Measurements from ENCODE around the gene TMEM132D.
A peak's percentile ranks its signal among the peaks of the same experiment; 100 is the strongest.
"Not testable (repeated sequence)": the region's sequence is repeated elsewhere in the genome, so short reads cannot be mapped to it uniquely, and the experiment has no call there.

TMEM132D gene

GRCh38 chr12:129200576-129200975 lies 703.2 kb downstream of the TMEM132D start:
- FAIRE-seq (no peak), DNase-seq (ENCODE audit: low spot score) (no peak)

- DNase-seq (ENCODE audit: low spot score) (no peak), FAIRE-seq (no peak)
Measured at GRCh38 chr12:129196927-129197326, 706.9 kb downstream of the TMEM132D start.

- no peak for DNase-seq (ENCODE audit: low spot score)
- FAIRE-seq: no peak
Measured at GRCh38 chr12:129195081-129195480, 708.7 kb downstream of the TMEM132D start.

- DNase-seq (ENCODE audit: low spot score): peak; percentile 26
- no peak for FAIRE-seq
Measured at GRCh38 chr12:129193263-129193871, 710.5 kb downstream of the TMEM132D start.

GRCh38 chr12:129190827-129191226 lies 713.0 kb downstream of the TMEM132D start:
- DNase-seq (ENCODE audit: low spot score) (no peak), FAIRE-seq (no peak)

- FAIRE-seq; DNase-seq (ENCODE audit: low spot score): not testable (repeated sequence)
Measured at GRCh38 chr12:129189879-129190278, 713.9 kb downstream of the TMEM132D start.

GRCh38 chr12:129186952-129187351 lies 716.9 kb downstream of the TMEM132D start:
- DNase-seq (ENCODE audit: low spot score) (no peak), FAIRE-seq (no peak)

- no peak for FAIRE-seq
- DNase-seq (ENCODE audit: low spot score): peak; percentile 13
Measured at GRCh38 chr12:129185855-129186254, 718.0 kb downstream of the TMEM132D start.

- FAIRE-seq (no peak), DNase-seq (ENCODE audit: low spot score) (no peak)
Measured at GRCh38 chr12:129184127-129184928, 719.5 kb downstream of the TMEM132D start.

- FAIRE-seq: no peak
- DNase-seq (ENCODE audit: low spot score): no peak
Measured at GRCh38 chr12:129179941-129180553, 723.8 kb downstream of the TMEM132D start.

GRCh38 chr12:129169928-129170327 lies 733.9 kb downstream of the TMEM132D start:
- no peak for FAIRE-seq
- DNase-seq (ENCODE audit: low spot score): no peak

GRCh38 chr12:129163861-129164260 lies 740.0 kb downstream of the TMEM132D start:
- no peak for FAIRE-seq

GRCh38 chr12:129163461-129163860 lies 740.4 kb downstream of the TMEM132D start:
- FAIRE-seq: no peak

More at GRCh38 chr12:129163861-129164260, 740.0 kb downstream of the TMEM132D start:
- DNase-seq (ENCODE audit: low spot score): no peak

GRCh38 chr12:129162805-129163204 lies 741.0 kb downstream of the TMEM132D start:
- FAIRE-seq: no peak
- no peak for DNase-seq (ENCODE audit: low spot score)

More at GRCh38 chr12:129163461-129163860, 740.4 kb downstream of the TMEM132D start:
- no peak for DNase-seq (ENCODE audit: low spot score)

- DNase-seq (ENCODE audit: low spot score) (no peak), FAIRE-seq (no peak)
Measured at GRCh38 chr12:129161511-129161910, 742.3 kb downstream of the TMEM132D start.

GRCh38 chr12:129160282-129160681 lies 743.5 kb downstream of the TMEM132D start:
- FAIRE-seq (no peak), DNase-seq (ENCODE audit: low spot score) (no peak)

GRCh38 chr12:129152351-129153104 lies 751.3 kb downstream of the TMEM132D start:
- FAIRE-seq (no peak), DNase-seq (ENCODE audit: low spot score) (no peak)

GRCh38 chr12:129150721-129151120 lies 753.1 kb downstream of the TMEM132D start:
- DNase-seq (ENCODE audit: low spot score): no peak
- no peak for FAIRE-seq

GRCh38 chr12:129145381-129145780 lies 758.4 kb downstream of the TMEM132D start:
- DNase-seq (ENCODE audit: low spot score) (no peak), FAIRE-seq (no peak)

- FAIRE-seq: no peak
Measured at GRCh38 chr12:129138776-129139175, 765.0 kb downstream of the TMEM132D start.

GRCh38 chr12:129136694-129137325 lies 767.0 kb downstream of the TMEM132D start:
- no peak for FAIRE-seq
- no peak for DNase-seq (ENCODE audit: low spot score)

More at GRCh38 chr12:129138776-129139175, 765.0 kb downstream of the TMEM132D start:
- no peak for DNase-seq (ENCODE audit: low spot score)

Measured in RCC 7860 (cell line).